HG02642 (cell line): ENCODE data around the gene EPO.
"Not testable (repeated sequence)": the region's sequence is repeated elsewhere in the genome, so short reads cannot be mapped to it uniquely, and the experiment has no call there.

Experiments used
- ATAC-seq: cut with Tn5 transposase; IDR thresholded peaks from one replicate; pipeline ENCODE4 v1.9.1; 2021; ENCODE audit warnings: mild to moderate bottlenecking; ENCODE audit not compliant: unreplicated experiment, poor library complexity

Gene EPO

DNA sequence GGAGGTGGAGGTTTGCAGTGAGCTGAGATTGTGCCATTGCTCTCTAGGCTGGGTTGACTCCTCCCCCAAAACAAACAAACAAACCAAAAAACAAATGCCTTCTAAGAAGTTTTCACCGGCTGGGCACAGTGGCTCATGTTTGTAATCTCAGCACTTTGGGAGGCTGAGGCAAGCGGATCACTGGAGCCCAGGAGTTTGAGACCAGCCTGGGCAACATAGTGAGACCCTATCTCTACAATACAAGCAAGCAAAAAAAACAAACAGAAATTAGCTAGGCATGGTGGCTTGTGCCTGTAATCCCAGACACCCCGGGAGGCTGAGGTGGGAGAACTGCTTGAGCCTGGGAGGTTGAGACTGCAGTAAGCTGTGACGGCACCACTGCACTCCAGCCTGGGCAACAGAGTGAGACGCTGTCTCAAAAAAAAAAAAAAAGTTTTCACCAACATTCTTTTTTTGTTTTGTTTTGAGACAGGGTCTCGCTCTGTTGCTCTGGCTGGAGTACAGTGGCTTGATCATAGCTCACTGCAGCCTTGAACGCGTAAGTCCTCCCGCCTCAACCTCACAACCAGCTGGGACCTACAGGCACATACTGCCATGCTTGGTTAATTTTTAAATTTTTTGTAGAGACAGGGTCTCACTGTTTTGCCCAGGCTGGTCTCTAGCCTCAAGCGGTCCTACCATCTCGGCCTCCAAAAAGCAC lies 11.8 kb downstream of the EPO start:
- no peak for ATAC-seq

DNA sequence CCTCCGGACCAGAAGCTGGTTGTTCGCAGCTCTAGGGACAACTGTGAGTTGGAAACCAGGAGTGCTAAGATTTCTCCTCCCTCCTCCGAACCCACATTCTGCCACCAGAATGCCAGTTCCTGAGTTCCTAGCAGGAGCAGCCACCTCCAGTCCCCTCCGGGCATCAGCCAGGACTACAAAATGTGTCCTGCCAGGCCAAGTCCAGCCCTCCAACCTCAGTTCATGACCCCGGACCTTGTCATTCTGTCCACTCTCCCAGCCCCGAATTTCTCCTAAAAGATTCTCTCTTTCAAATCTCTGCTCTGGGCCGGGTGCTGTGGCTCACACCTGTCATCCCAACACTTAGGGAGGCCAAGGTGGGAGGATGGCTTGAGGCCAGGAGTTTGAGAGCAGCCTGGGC lies 15.5 kb downstream of the EPO start:
- no peak for ATAC-seq

DNA sequence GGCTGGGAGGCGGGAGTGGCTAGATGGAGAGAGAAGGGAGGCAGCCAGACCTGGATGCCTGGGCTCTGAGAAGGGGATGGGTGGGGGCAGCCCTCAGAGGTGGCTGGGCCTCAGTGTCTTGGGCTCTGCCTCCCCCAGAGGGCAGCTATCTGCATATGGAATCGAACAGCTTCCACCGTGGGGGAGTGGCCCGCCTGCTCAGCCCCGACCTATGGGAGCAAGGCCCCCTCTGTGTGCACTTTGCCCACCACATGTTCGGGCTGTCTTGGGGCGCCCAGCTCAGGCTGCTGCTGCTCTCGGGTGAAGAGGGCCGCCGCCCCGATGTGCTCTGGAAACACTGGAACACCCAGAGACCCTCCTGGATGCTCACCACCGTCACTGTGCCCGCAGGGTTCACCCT lies 16.4 kb downstream of the EPO start:
- no peak for ATAC-seq

DNA sequence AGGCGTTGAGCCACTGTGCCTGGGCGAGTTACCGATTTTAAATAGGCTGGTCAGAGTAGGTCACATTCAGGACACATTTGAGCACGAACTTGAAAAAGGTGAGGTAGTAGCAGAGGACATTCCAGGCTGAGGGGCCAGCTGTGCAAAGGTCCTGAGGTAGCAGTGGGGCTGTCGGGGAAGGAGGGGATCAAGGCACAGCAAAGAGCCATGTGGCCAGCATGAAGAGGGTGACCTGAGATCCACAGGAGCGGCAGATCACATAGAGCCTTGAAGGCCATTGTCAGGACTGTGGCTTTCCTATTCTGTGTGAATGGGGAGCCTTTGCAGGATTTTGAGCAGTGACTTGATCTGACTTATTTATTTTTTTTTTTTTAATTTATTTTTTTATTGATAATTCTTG lies 19.7 kb downstream of the EPO start:
- ATAC-seq: no peak

DNA sequence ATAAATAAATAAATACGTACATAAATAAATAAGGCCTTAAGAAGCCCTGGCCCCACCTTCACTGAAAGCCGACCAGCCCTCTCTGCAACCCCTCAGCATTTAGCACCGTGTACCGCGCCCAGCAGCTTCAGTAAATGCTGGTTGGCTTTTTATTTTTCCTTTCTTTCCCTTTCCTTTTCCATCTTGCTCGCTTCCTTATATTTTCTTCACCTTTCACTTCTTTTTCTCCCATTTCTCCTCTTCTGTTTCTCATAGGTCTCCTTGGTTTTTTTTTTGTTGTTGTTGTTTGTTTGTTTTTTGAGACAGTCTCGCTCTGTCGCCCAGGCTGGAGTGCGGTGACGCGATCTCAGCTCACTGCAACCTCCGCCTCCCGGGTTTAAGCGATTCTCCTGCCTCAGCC lies 24.3 kb downstream of the EPO start:
- no peak for ATAC-seq

DNA sequence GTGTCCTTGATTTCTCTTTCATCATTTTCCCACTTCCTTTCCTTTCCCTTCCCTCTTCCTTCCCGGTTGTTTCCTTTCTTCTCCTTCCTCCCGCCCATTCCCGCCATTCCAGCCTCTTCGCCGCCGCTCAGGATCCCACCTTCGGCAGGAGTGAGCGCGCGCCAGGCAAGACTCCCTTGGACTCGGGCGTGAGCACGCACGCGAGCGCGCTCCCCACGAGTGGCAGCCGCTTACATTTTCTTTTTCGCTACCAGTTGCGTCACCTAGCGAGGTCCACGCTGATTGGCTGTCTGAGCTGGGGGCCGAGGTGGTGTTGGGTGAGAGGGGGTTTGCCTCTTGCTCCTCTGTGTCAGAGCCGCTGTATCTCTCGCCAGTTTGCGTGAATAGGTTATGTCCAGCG lies 24.9 kb downstream of the EPO start:
- ATAC-seq: no peak

DNA sequence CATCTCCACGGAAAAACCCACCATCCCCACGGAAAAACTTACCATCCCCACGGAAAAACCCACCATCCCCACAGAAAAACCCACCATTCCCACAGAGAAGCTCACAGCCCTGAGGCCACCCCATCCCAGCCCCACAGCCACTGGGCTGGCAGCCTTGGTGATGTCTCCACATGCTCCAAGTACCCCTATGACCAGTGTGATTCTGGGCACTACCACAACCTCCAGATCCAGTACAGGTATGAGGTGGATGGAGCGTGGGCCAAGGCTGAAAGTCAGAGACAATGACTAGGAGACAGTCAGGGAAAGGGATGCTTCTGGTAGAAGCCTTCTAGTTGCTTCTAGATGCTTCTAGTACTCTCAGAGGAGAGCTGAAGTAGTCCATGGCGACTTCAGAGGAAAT lies 32.7 kb downstream of the EPO start:
- no peak for ATAC-seq

DNA sequence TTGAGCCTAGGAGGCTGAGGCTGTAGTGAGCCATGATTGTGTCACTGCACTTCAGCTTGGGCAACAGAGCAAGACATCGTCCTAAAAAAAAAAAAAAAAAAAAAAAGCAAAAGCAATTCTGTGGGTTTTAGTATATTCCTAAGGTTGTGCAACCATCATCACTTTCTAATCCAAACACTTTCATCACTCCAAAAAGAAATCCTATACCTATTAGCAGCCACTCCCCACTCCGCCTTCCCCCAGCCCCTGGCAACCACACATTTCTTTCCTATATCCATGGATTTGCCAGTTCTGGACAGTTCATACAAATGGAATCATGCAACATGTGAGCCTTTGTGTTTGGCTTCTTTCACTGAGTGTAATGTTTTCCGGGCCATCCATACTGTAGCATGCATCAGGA lies 33.5 kb downstream of the EPO start:
- ATAC-seq: no peak

DNA sequence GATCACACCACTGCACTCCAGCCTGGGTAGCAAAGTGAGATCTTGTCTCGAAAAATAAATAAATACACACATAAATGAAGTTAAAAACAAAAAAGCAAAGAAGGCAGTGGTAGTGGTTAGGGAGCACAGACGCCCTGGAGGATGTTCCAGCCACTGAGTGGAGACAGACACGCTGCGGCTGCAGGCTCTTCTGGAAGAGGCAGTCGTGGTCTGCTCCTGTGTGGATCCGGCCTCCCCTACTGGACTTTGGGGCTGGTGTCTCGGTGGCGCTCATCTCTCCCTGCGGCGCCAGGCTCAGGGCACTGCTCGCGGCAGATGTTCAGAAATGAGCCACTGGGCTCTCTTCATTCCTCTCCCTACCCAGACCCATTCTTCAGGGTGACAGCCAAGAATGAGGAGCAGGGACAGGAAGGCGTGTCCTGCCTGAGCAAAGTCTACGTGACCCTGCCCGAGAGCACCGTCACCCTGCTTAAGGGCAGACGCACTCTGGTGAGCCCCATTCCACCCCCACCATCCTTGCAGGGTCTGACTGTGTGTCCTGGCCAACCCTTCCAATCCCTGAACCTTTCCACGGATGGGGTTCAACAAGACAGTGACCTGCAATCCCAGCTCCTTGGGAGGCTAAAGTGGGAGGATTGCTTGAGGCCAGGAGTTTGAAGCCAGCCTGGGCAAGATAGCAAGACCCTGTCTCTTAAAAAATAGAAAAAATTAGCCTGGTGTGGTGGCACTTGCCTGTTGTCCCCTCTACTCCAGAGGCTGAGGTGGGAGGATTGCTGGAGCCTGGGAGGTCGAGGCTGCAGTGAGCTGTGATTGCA lies 39.3 kb downstream of the EPO start:
- no peak for ATAC-seq

DNA sequence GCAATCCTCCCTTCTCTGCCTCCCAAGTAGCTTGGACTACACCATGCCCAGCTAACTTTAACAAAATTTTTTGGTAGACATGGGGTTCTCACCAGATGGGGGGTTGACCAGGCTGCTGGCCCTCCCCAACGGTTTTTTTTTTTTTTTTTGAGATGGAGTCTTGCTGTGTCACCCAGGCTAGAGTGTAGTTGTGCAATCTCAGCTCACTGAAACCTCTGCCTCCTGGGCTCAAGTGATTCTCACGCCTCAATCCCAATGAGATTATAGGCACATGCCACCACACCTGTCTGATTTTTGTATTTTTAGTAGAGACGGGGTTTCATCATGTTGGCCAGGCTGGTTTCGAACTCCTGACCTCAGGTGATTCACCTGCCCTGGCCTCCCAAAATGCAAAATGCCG lies 42.6 kb downstream of the EPO start:
- ATAC-seq: not testable (repeated sequence)

DNA sequence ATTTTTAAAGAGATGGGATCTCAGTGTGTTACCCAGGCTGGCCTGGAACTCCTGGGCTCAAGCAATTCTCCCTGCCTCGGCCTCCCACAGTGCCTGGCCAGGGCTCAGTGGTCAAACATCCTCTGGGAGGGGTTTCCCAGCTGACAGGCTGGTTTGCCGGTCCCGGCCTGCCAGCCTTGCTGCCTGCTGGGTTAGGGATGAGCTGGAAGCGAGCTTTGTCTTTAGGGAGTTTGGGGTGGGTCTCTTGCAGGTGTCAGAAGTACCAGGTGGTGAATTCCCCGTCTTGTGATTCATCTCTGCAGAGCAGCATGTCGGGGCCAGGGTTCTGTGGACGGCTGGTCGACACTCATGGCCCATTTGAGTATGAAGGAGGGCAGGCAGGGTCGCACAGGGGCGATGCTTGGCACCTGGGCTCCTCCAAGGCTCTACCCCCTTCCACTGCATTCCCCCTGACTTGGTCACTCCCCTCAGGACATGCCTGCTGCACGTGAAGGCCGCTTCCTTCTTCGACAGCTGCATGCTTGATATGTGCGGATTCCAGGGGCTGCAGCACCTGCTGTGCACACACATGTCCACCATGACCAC lies 43.4 kb downstream of the EPO start:
- no peak for ATAC-seq

DNA sequence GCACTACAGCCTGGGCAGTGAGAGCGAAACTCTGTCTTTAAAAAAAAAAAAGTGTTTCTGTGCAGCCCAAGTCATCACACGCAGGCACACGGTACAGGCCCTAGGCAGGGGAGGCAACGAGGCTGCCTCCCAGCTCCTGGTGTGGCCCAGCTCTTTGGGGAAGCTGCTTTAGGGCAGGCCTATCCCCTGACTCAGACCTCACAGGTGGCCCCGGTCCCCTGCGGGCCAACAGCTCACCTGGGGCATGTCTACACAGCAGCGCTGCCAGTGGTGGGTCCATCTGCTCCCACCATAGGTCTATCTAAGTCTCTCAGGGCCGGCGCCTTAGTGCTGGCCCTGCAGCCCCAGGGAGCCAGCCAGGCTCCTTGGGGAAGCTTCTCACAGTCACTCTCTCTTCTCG lies 44.6 kb downstream of the EPO start:
- no peak for ATAC-seq

DNA sequence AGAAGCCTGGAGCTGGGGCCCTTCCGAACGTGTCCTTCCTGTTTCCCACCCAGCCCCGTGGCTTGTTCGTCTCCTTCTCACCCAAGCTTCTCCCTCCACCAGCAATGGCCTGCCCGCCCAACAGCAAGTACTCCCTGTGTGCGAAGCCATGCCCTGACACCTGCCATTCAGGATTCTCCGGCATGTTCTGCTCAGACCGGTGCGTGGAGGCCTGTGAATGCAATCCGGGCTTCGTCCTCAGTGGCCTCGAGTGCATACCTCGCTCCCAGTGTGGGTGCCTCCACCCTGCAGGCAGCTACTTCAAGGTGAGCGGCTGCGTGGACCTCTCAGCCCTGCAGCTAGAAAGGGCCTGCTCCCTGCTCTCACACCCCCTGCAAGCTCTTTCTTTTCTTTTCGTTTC lies 45.0 kb downstream of the EPO start:
- no peak for ATAC-seq

DNA sequence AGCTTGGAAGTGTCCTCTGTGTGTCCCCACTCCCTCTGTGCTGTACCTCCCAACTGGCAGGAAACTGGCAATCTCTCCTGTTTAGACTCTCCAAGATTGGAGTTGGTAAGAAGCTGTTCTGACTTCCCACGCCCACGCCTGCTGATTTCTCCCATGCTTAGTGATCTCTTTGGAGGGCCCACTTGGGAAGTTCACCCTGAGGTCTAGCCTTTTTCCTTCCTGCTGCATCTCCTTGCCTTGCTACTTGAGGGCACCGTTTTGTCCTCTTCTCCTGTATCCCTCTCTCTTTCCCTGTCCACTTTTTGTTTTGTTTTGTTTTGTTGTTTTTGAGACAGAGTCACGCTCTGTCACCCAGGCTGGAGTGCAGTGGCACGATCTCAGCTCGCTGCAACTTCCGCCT lies 48.5 kb downstream of the EPO start:
- ATAC-seq: no peak
